ENCODE results near the gene PPP6R2. TPM values are rescaled to one million over a fixed set of nuclear protein-coding genes. Genes with fewer than 3 reads are reported as not detected.
A peak's percentile ranks its signal among the peaks of the same experiment; 100 is the strongest.

The PPP6R2 gene
- total RNA-seq, 1 donor from 2014 or later = 45.2 TPM

- Histone ChIP-seq H3K27me3 (ENCODE audit: control insufficient read depth, insufficient read depth, low read length) (no peaks in the 10 kb centered on the region), H3K36me3 (ENCODE audit: control insufficient read depth, insufficient read depth, low read length) (no peaks in the 10 kb centered on the region), H3K4me3 (ENCODE audit: low read depth, low read length) (no peak overlapping the region)
- no peak for DNase-seq (ENCODE audit: low read depth)
- no peak for TF ChIP-seq CTCF (IDR thresholded peaks at IDR 0.05; ENCODE audit: insufficient read depth, low read length, poor library complexity, severe bottlenecking)
Observed at GRCh38 chr22:50298266-50298637, 44.9 kb upstream of the PPP6R2 start.

- peaks cover 1% of the 10 kb centered on the region for H3K36me3 ChIP-seq (ENCODE audit: control insufficient read depth, insufficient read depth, low read length)
- DNase-seq (ENCODE audit: low read depth) = no peak
Observed at GRCh38 chr22:50298937-50299784, 44.0 kb upstream of the PPP6R2 start.

GRCh38 chr22:50299785-50300619 is 43.1 kb upstream of the PPP6R2 start:
- peaks cover 1% of the 10 kb centered on the region for H3K36me3 ChIP-seq (ENCODE audit: control insufficient read depth, insufficient read depth, low read length)
- DNase-seq (ENCODE audit: low read depth) = no peak
- peak overlapping the region; percentile 21 for H3K4me3 ChIP-seq (ENCODE audit: low read depth, low read length)
- no peaks in the 10 kb centered on the region for H3K27me3 ChIP-seq (ENCODE audit: control insufficient read depth, insufficient read depth, low read length)
- no peak for TF ChIP-seq CTCF (IDR thresholded peaks at IDR 0.05; ENCODE audit: insufficient read depth, low read length, poor library complexity, severe bottlenecking)

More at GRCh38 chr22:50298937-50299784, 44.0 kb upstream of the PPP6R2 start:
- no peak for TF ChIP-seq CTCF (IDR thresholded peaks at IDR 0.05; ENCODE audit: insufficient read depth, low read length, poor library complexity, severe bottlenecking)
- H3K4me3 ChIP-seq (ENCODE audit: low read depth, low read length) = no peak overlapping the region
- no peaks in the 10 kb centered on the region for H3K27me3 ChIP-seq (ENCODE audit: control insufficient read depth, insufficient read depth, low read length)

GRCh38 chr22:50300620-50301257 is 42.4 kb upstream of the PPP6R2 start:
- H3K36me3 ChIP-seq (ENCODE audit: control insufficient read depth, insufficient read depth, low read length) = peaks cover 1% of the 10 kb centered on the region
- TF ChIP-seq CTCF (IDR thresholded peaks at IDR 0.05; ENCODE audit: insufficient read depth, low read length, poor library complexity, severe bottlenecking) = no peak
- no peaks in the 10 kb centered on the region for H3K27me3 ChIP-seq (ENCODE audit: control insufficient read depth, insufficient read depth, low read length)
- DNase-seq (ENCODE audit: low read depth) = no peak
- H3K4me3 ChIP-seq (ENCODE audit: low read depth, low read length) = no peak overlapping the region

GRCh38 chr22:50301581-50301991 is 41.5 kb upstream of the PPP6R2 start:
- no peak for DNase-seq (ENCODE audit: low read depth)
- Histone ChIP-seq H3K36me3 (ENCODE audit: control insufficient read depth, insufficient read depth, low read length) (peaks cover 1% of the 10 kb centered on the region), H3K4me3 (ENCODE audit: low read depth, low read length) (no peak overlapping the region), H3K27me3 (ENCODE audit: control insufficient read depth, insufficient read depth, low read length) (no peaks in the 10 kb centered on the region)
- TF ChIP-seq CTCF (IDR thresholded peaks at IDR 0.05; ENCODE audit: insufficient read depth, low read length, poor library complexity, severe bottlenecking) = no peak

All from kidney epithelial cell (primary cell).